Measurements from ENCODE around the gene SPATS1. TPM values are rescaled to one million over a fixed set of nuclear protein-coding genes. Genes with fewer than 3 reads are reported as not detected.

The SPATS1 gene
- total and polyA plus RNA-seq, 2 of the 13 experiments (the other 11 are each of a cell fraction or from before 2014, with no cell fraction given), result not detected

DNA sequence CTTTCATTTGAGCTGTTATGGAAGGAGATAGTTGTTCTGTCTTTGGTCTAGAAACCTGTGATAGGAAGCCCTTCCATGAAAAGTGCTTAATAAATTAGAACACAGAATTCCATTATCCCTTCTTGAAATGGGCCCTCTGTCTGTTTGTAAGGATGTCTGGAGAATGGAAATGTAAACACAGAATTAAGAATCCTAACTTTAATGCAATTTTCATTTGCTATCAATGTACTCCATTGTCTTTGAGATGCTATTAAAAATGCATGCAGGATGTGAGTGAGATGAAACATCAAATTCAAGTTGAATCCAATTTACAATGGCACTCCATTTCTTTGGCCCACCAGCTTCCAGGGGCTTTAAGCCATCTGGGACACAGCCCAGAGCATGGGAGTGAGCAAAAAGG, 15.4 kb upstream of the SPATS1 start:
- no peaks in the 10 kb centered on the region for H3K36me3 ChIP-seq (replicated peaks in 1 of 2; ENCODE audit: control insufficient read depth in 1 of 2, insufficient read depth in 2 of 2, low read length in 2 of 2)
- no peaks in the 10 kb centered on the region for H4K20me1 ChIP-seq (ENCODE audit: insufficient read depth, low read length)
- TF ChIP-seq MEF2D (CRISPR knock-in tag; IDR thresholded peaks at IDR 0.05) (no peak), HNF4A (CRISPR knock-in tag; IDR thresholded peaks at IDR 0.05) (no peak), ZNF235 (CRISPR knock-in tag; IDR thresholded peaks at IDR 0.05; ENCODE audit: borderline replicate concordance) (no peak), KAT2B (IDR thresholded peaks at IDR 0.05; ENCODE audit: borderline replicate concordance, low read depth, low read length) (no peak), HDAC6 (IDR thresholded peaks at IDR 0.05; ENCODE audit: low read depth, low read length) (no peak), CBX2 (IDR thresholded peaks at IDR 0.05; ENCODE audit: low read depth, low read length) (no peak), CBX2 (CRISPR knock-in tag; IDR thresholded peaks at IDR 0.05; ENCODE audit: low read depth) (no peak), SETDB1 (CRISPR knock-in tag; IDR thresholded peaks at IDR 0.05; ENCODE audit: borderline replicate concordance) (no peak)
- TF ChIP-seq, protein P1, sequence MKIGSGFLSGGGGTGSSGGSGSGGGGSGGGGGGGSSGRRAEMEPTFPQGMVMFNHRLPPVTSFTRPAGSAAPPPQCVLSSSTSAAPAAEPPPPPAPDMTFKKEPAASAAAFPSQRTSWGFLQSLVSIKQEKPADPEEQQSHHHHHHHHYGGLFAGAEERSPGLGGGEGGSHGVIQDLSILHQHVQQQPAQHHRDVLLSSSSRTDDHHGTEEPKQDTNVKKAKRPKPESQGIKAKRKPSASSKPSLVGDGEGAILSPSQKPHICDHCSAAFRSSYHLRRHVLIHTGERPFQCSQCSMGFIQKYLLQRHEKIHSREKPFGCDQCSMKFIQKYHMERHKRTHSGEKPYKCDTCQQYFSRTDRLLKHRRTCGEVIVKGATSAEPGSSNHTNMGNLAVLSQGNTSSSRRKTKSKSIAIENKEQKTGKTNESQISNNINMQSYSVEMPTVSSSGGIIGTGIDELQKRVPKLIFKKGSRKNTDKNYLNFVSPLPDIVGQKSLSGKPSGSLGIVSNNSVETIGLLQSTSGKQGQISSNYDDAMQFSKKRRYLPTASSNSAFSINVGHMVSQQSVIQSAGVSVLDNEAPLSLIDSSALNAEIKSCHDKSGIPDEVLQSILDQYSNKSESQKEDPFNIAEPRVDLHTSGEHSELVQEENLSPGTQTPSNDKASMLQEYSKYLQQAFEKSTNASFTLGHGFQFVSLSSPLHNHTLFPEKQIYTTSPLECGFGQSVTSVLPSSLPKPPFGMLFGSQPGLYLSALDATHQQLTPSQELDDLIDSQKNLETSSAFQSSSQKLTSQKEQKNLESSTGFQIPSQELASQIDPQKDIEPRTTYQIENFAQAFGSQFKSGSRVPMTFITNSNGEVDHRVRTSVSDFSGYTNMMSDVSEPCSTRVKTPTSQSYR (CRISPR knock-in tag; IDR thresholded peaks at IDR 0.05; ENCODE audit: borderline replicate concordance), result no peak
- TF ChIP-seq, protein P2, sequence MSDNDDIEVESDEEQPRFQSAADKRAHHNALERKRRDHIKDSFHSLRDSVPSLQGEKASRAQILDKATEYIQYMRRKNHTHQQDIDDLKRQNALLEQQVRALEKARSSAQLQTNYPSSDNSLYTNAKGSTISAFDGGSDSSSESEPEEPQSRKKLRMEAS (IDR thresholded peaks at IDR 0.05), result no peak
- TF ChIP-seq, protein P3, sequence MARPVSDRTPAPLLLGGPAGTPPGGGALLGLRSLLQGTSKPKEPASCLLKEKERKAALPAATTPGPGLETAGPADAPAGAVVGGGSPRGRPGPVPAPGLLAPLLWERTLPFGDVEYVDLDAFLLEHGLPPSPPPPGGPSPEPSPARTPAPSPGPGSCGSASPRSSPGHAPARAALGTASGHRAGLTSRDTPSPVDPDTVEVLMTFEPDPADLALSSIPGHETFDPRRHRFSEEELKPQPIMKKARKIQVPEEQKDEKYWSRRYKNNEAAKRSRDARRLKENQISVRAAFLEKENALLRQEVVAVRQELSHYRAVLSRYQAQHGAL (CRISPR knock-in tag; IDR thresholded peaks at IDR 0.05; ENCODE audit: not compliant biosample characterization), result no peak
- peaks cover 3 to 51% of the 10 kb centered on the region in 2 experiments; a peak in 4 of 5 replicates for H3K27me3 ChIP-seq (ENCODE audit: control insufficient read depth in 1 of 2, insufficient read depth in 2 of 2, low read length in 2 of 2)
- H3K4me2 ChIP-seq (ENCODE audit: low read depth, low read length), result no peak overlapping the region
- no peak overlapping the region for H3K9ac ChIP-seq (ENCODE audit: insufficient read depth, low read depth, low read length)
- BruUV-seq (replicated peaks), result no TSS peak
- H3K27ac ChIP-seq (ENCODE audit: extremely low read length, insufficient read depth, low read length), result no peak overlapping the region
- POLR2A ChIA-PET, result no interaction called here
- FAIRE-seq (no peak), DNase-seq (ENCODE audit: low spot score) (no peak), ATAC-seq (no peak)
- CTCF ChIA-PET (ENCODE audit: low intra/inter-chr PET ratio, low total read pairs), result no interaction called here
- in situ Hi-C loops (cut with HindIII; ENCODE audit: extremely low pct_ligation_motif_present, low pct_unique_long_range_greater_than_20kb) (no loop called here), intact Hi-C loops (cut with micrococcal nuclease; ENCODE audit: unreplicated experiment) (no loop called here)
- H3K9me3 ChIP-seq (ENCODE audit: low read length), result no peaks in the 10 kb centered on the region
- no peaks in the 10 kb centered on the region for H3K4me1 ChIP-seq (ENCODE audit: insufficient read depth, low read length)
- H2AFZ ChIP-seq (ENCODE audit: low read length), result no peak overlapping the region
- no peaks in the 10 kb centered on the region for H3K79me2 ChIP-seq (ENCODE audit: insufficient read depth, low read length)
- H3K4me3 ChIP-seq (replicated peaks in 1 of 3; ENCODE audit: insufficient read depth in 1 of 3, low read depth in 2 of 3, low read length in 3 of 3), result no peak overlapping the region

Measured in HepG2 (cell line).